Kidney tubule cell (primary cell): ENCODE results near the gene GPC6.

Experiments used
- DNase-seq: peaks from one replicate; pipeline ENCODE4 v3.0.0-alpha.2; 2018; ENCODE audit warnings: low spot score

The GPC6 gene

GRCh38 chr13:93377196-93377595 is 150.6 kb downstream of the GPC6 start:
- DNase-seq, result no peak

GRCh38 chr13:93378184-93378583 is 151.6 kb downstream of the GPC6 start:
- DNase-seq, result peak; percentile 32

GRCh38 chr13:93386116-93386515 is 159.5 kb downstream of the GPC6 start:
- DNase-seq, result no peak

- peak; percentile 58 for DNase-seq
These were observed 162.1 kb downstream of the GPC6 start for GRCh38 chr13:93388701-93389100.

- no peak for DNase-seq
These were observed 171.0 kb downstream of the GPC6 start for GRCh38 chr13:93397619-93398018.

- DNase-seq, result peak; percentile 28
These were observed 171.8 kb downstream of the GPC6 start for GRCh38 chr13:93398167-93399035.

- no peak for DNase-seq
These were observed 172.6 kb downstream of the GPC6 start for GRCh38 chr13:93399212-93399611.

GRCh38 chr13:93406136-93406535 is 179.5 kb downstream of the GPC6 start:
- no peak for DNase-seq

GRCh38 chr13:93407551-93407950 is 180.9 kb downstream of the GPC6 start:
- DNase-seq, result no peak

- no peak for DNase-seq
These were observed 182.4 kb downstream of the GPC6 start for GRCh38 chr13:93409001-93409400.

GRCh38 chr13:93409816-93410215 is 183.2 kb downstream of the GPC6 start:
- no peak for DNase-seq

- no peak for DNase-seq
These were observed 184.6 kb downstream of the GPC6 start for GRCh38 chr13:93411186-93411680.

GRCh38 chr13:93412676-93413075 is 186.1 kb downstream of the GPC6 start:
- peak; percentile 25 for DNase-seq

- DNase-seq, result no peak
These were observed 187.5 kb downstream of the GPC6 start for GRCh38 chr13:93413972-93414717.

GRCh38 chr13:93416736-93417355 is 190.2 kb downstream of the GPC6 start:
- no peak for DNase-seq

- DNase-seq, result no peak
These were observed 191.8 kb downstream of the GPC6 start for GRCh38 chr13:93418398-93418797.

- DNase-seq, result no peak
These were observed 193.6 kb downstream of the GPC6 start for GRCh38 chr13:93420206-93420605.

GRCh38 chr13:93420887-93421286 is 194.3 kb downstream of the GPC6 start:
- no peak for DNase-seq

GRCh38 chr13:93422980-93423543 is 196.5 kb downstream of the GPC6 start:
- no peak for DNase-seq

- DNase-seq, result peak; percentile 50
These were observed 198.8 kb downstream of the GPC6 start for GRCh38 chr13:93425411-93425810.

GRCh38 chr13:93430381-93430780 is 203.8 kb downstream of the GPC6 start:
- DNase-seq, result no peak

GRCh38 chr13:93435651-93436050 is 209.0 kb downstream of the GPC6 start:
- no peak for DNase-seq
